Smooth muscle cell (in vitro differentiated cells): ENCODE results near the gene UBALD2. TPM values are rescaled to one million over a fixed set of nuclear protein-coding genes. Genes with fewer than 3 reads are reported as not detected.
"Not testable (repeated sequence)": the region's sequence is repeated elsewhere in the genome, so short reads cannot be mapped to it uniquely, and the experiment has no call there.

Source experiments
- DNase-seq: peaks from one replicate; lab custom pipeline; 2025; ENCODE audit not compliant: unreplicated experiment; lab: John Stamatoyannopoulos, UW
- H2AFZ ChIP-seq: fragments of 200-600 bp; sonication (generic); 2 replicates; pipeline ENCODE4 v1.6.0; 2016; ENCODE audit warnings: antibody characterized with exemption, low read depth, mild to moderate bottlenecking
- H3F3A ChIP-seq: fragments of 200-600 bp; sonication (generic); 2 replicates; pipeline ENCODE4 v1.6.0; 2017; ENCODE audit warnings: antibody characterized with exemption, low read depth
- H3K27ac ChIP-seq: fragments of 200-600 bp; sonication (generic); 2 replicates; pipeline ENCODE4 v1.5.1; 2016; ENCODE audit warnings: low read depth, mild to moderate bottlenecking
- H3K27me3 ChIP-seq: fragments of 200-600 bp; sonication (generic); 2 replicates; pipeline ENCODE4 v1.6.1; 2016; ENCODE audit warnings: low read depth, mild to moderate bottlenecking
- H3K36me3 ChIP-seq: fragments of 200-600 bp; sonication (generic); 2 replicates; pipeline ENCODE4 v1.5.1; 2016; ENCODE audit warnings: low read depth
- H3K4me1 ChIP-seq: fragments of 200-600 bp; sonication (generic); 2 replicates; pipeline ENCODE4 v1.5.1; 2016; ENCODE audit warnings: low read depth
- H3K4me2 ChIP-seq: fragments of 200-600 bp; sonication (generic); 2 replicates; pipeline ENCODE4 v1.6.0; 2016; ENCODE audit warnings: mild to moderate bottlenecking
- H3K4me3 ChIP-seq: fragments of 200-600 bp; sonication (generic); 2 replicates; pipeline ENCODE4 v1.5.1; 2016; ENCODE audit warnings: mild to moderate bottlenecking
- H3K79me2 ChIP-seq: fragments of 200-600 bp; sonication (generic); 2 replicates; pipeline ENCODE4 v1.6.0; 2016; ENCODE audit warnings: low read depth, mild to moderate bottlenecking
- H3K9ac ChIP-seq: fragments of 200-600 bp; sonication (generic); 2 replicates; pipeline ENCODE4 v1.6.0; 2016; ENCODE audit warnings: low read depth
- H3K9me3 ChIP-seq: fragments of 200-600 bp; sonication (generic); replicated peaks from 2 replicates; pipeline ENCODE4 v1.5.1; 2016; ENCODE audit warnings: low read depth
- H4K20me1 ChIP-seq: fragments of 200-600 bp; sonication (generic); 2 replicates; pipeline ENCODE4 v1.6.0; 2016; ENCODE audit warnings: low read depth
- CTCF ChIP-seq: fragments of 200-600 bp; sonication (generic); IDR thresholded peaks from 2 replicates; pipeline ENCODE4 v1.5.1; 2017; ENCODE audit warnings: borderline replicate concordance, mild to moderate bottlenecking, antibody characterized with exemption; ENCODE audit not compliant: insufficient read depth, poor library complexity, severe bottlenecking
- WGBS: methylation state at CpG from one replicate; pipeline ENCODE4 v1.1.7; 2016; ENCODE audit warnings: low lambda C conversion rate; 5-methylcytosine and 5-hydroxymethylcytosine counted together
- polyA plus RNA-seq: library from polyadenylated mRNA; unstranded; fragments of >200 nt; fragmentation: Nextera tagmentation; extraction: Ambion mirVana; gene quantifications from 2 replicates; pipeline ENCODE4 v1.2.1, GENCODE V29; 2016
- total RNA-seq: library from RNA; depleted of rRNA; stranded (reverse); fragments of >200 nt; gene quantifications from 2 replicates; pipeline ENCODE4 v1.2.3, GENCODE V29; 2014

Gene UBALD2
- total and polyA plus RNA-seq, 2 experiments from 2014 or later, result 2.6 to 7.0 TPM

- Histone ChIP-seq H3K27me3 (no peaks in the 10 kb centered on the region), H3K36me3 (no peaks in the 10 kb centered on the region), H3K27ac (peak overlapping the region; percentile 61), H3K9ac (no peak overlapping the region), H2AFZ (no peak overlapping the region), H3K9me3 (no peaks in the 10 kb centered on the region), H3K4me2 (peak overlapping the region; percentile 26), H3K79me2 (no peaks in the 10 kb centered on the region), H3K4me3 (no peak overlapping the region), H4K20me1 (no peaks in the 10 kb centered on the region), H3K4me1 (no peaks in the 10 kb centered on the region), H3F3A (peaks cover 4% of the 10 kb centered on the region)
- TF ChIP-seq CTCF, result no peak
- 37% methylated on average over 11 of the region's 11 CpGs for WGBS
- no peak for DNase-seq
Observed at GRCh38 chr17:76252040-76252954, 12.9 kb upstream of the UBALD2 start.

DNA sequence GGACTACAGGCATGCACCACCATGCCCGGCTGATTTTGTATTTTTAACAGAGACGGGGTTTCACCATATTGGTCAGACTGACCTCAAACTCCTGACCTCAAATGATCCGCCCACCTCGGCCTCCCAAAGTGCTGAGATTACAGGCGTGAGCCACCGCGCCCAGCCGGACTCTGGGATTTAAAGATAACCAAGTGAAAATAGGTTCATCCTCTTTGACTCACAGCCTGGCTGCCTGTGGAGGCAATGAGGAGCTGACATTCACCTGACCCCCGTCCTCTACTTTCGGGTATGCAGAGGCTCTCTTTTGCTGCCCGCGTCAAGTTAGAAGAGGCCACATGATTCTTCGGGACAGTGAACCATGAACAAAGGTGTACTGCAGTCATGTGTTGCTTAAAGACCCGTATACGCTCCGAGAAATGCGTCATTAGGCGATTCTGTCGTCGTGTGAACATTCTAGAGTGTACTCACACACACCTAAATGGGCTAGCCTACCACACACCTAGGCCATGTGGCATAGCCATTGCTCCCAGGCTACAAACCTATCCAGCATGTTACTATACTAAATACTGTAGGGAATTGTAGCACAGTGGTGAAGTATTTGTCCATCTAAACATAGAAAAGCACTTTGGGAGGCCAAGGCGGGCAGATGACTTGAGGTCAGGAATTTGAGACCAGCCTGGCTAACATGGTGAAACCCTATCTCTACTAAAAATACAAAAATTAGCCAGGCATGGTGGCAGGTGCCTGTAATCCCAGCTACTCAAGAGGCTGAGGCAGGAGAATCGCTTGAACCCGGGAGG lies 12.0 kb upstream of the UBALD2 start:
- not testable (repeated sequence) for H3F3A ChIP-seq, H3K4me1 ChIP-seq, H3K79me2 ChIP-seq, H3K36me3 ChIP-seq, DNase-seq, H3K4me3 ChIP-seq, H3K9me3 ChIP-seq, H2AFZ ChIP-seq, H3K27me3 ChIP-seq, H3K9ac ChIP-seq, H4K20me1 ChIP-seq
- peak overlapping the region; percentile 61 for H3K27ac ChIP-seq
- WGBS, result 90% methylated on average over 23 of the region's 23 CpGs
- peak overlapping the region; percentile 26 for H3K4me2 ChIP-seq

DNA sequence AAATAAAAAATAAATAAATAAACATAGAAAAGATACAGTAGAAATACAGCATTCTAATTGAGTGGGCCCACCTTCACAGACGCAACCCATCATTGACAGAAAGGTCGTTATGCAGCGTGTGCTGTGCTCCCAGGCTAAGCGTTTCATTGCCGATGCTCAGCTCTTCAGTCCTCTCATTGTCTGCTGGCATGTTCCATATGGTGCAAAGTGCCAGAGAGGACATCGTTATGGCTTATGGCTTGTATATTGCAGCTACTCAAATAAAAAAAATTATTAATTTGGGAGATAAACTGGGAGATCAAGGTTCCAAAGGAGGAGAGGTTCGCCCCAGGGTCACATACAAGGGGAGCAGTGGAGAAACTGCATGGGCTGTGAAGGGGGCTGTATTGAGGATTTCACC lies 11.3 kb upstream of the UBALD2 start:
- no peaks in the 10 kb centered on the region for H3K79me2 ChIP-seq
- no peak overlapping the region for H2AFZ ChIP-seq
- no peak overlapping the region for H3K4me3 ChIP-seq
- H3K27me3 ChIP-seq, result no peaks in the 10 kb centered on the region
- 95% methylated on average over 7 of the region's 7 CpGs for WGBS
- H3K4me2 ChIP-seq, result no peak overlapping the region
- no peaks in the 10 kb centered on the region for H3K9me3 ChIP-seq
- no peaks in the 10 kb centered on the region for H3K36me3 ChIP-seq
- no peak overlapping the region for H3K9ac ChIP-seq
- no peak for DNase-seq
- no peaks in the 10 kb centered on the region for H4K20me1 ChIP-seq
- peaks cover 4% of the 10 kb centered on the region for H3F3A ChIP-seq
- no peaks in the 10 kb centered on the region for H3K4me1 ChIP-seq
- H3K27ac ChIP-seq, result no peak overlapping the region
- TF ChIP-seq CTCF, result no peak

GRCh38 chr17:76254275-76254674 lies 10.9 kb upstream of the UBALD2 start:
- Histone ChIP-seq H3K4me3 (no peak overlapping the region), H3K9me3 (no peaks in the 10 kb centered on the region), H3K36me3 (no peaks in the 10 kb centered on the region), H3K79me2 (no peaks in the 10 kb centered on the region), H3K4me2 (no peak overlapping the region), H3K27ac (no peak overlapping the region), H3K27me3 (no peaks in the 10 kb centered on the region), H4K20me1 (no peaks in the 10 kb centered on the region), H2AFZ (no peak overlapping the region), H3K4me1 (no peaks in the 10 kb centered on the region), H3F3A (peaks cover 4% of the 10 kb centered on the region), H3K9ac (no peak overlapping the region)
- no peak for TF ChIP-seq CTCF
- DNase-seq, result no peak
- WGBS, result 93% methylated on average over 5 of the region's 5 CpGs
